GM19193 (cell line): ENCODE data around the gene AGFG2.

ENCODE experiments used
- POLR2A ChIP-seq: IDR thresholded peaks from 4 replicates; pipeline ENCODE4 v1.6.1; 2011; ENCODE audit not compliant: insufficient read depth, insufficient read length; ENCODE audit errors: extremely low read depth

AGFG2 gene

GRCh38 chr7:100586266-100587025, 47.4 kb downstream of the AGFG2 start, which contains the start of gene FBXO24:
Gene FBXO24, plus strand, starts transcription at chr7:100586328. Its CDS starts 298 bp downstream, at chr7:100586626.
- peak; percentile 46 for TF ChIP-seq POLR2A

DNA sequence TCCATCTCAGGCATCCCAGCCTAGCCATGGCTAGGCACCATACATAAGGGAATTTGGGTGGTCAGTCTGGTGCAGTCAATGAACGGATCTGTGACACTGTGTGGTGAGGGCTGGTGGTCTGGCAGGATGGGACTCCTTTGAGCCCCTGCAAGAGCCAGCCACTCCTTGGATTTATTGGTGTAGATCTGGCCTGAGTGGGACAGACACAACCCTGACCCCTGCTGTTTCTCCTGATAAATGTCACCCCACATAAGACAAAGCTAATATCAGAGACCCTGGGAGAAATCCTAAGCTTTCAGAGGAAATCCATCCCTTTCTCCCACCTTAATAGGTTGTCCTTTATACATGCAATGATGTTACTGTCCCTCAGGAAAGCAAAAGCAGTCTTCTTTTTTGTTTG, 49.4 kb downstream of the AGFG2 start:
- no peak for TF ChIP-seq POLR2A

- TF ChIP-seq POLR2A, result no peak
Measured at GRCh38 chr7:100589341-100589947, 50.4 kb downstream of the AGFG2 start.

DNA sequence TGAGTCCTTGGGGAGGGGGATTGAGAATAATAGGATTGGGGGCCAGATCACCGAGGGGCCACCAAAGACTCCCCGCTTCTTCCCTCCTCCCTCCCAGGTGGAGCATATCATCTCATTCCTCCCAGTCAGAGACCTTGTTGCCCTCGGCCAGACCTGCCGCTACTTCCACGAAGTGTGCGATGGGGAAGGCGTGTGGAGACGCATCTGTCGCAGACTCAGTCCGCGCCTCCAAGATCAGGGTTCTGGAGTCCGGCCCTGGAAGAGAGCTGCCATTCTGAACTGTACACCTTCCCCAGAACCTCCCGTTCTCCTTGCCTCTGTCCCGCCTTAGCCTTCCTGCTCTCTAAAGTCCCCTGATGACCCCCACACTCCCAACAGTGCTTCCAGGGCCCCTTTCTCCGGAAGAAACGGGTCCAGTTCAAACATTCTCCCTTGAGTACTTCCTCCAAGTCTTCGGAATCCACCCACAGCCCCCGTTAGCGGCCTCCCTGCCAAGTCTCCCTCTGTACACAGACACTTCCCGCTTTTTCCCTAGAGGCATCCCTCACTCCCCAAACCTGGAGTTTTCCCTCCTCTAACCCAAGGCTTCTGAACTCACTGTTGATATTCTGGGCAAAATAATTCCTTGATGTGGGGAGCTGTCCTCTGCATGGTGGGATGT, 51.2 kb downstream of the AGFG2 start:
- TF ChIP-seq POLR2A, result no peak

- no peak for TF ChIP-seq POLR2A
Measured at GRCh38 chr7:100591596-100591995, 52.6 kb downstream of the AGFG2 start.

- no peak for TF ChIP-seq POLR2A
Measured at GRCh38 chr7:100595188-100595587, 56.2 kb downstream of the AGFG2 start.

- no peak for TF ChIP-seq POLR2A
Measured at GRCh38 chr7:100598425-100598824, 59.4 kb downstream of the AGFG2 start.

GRCh38 chr7:100599911-100600729, 61.1 kb downstream of the AGFG2 start:
- TF ChIP-seq POLR2A, result no peak

GRCh38 chr7:100600730-100601038, 61.7 kb downstream of the AGFG2 start:
- no peak for TF ChIP-seq POLR2A

DNA sequence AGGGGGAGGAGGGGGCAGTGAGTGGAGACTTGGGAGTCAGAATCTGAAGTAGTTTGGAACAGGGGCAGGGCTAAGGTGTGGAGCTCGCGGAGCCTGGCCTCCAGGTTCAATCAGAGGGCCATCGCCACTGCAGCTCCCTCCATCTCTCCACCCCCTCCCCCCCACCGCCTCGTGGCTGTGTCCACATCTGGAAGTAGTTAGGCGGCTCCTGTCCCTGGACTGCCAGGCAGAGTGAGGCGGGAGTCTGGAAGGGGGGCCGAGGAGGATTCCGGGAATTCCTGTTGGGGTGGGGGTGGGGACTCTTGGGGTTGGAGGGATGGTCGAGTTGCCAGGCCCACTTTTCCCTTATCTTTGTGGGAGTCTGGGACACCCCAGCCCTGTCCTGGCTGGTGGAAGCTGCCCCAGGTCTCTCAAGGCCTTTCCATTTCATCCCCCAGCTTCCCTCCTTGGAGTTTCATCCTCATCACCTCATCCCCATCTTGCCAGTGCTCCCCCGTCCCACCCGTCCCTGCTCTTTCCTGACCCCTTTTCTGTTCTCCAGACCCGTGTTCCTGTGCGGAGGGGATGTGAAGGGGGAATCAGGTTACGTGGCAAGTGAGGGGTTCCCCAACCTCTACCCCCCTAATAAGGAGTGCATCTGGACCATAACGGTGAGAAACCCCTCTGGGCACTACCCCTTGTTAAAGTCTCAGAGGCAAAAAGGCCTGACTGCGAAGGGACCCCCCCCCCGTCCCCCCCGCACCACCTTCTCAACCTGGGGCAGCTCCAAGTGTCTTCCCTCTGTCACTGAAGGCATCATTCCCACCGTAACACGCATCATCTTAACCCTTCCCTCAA, 64.1 kb downstream of the AGFG2 start:
- no peak for TF ChIP-seq POLR2A

GRCh38 chr7:100603726-100604027, 64.7 kb downstream of the AGFG2 start:
- no peak for TF ChIP-seq POLR2A

DNA sequence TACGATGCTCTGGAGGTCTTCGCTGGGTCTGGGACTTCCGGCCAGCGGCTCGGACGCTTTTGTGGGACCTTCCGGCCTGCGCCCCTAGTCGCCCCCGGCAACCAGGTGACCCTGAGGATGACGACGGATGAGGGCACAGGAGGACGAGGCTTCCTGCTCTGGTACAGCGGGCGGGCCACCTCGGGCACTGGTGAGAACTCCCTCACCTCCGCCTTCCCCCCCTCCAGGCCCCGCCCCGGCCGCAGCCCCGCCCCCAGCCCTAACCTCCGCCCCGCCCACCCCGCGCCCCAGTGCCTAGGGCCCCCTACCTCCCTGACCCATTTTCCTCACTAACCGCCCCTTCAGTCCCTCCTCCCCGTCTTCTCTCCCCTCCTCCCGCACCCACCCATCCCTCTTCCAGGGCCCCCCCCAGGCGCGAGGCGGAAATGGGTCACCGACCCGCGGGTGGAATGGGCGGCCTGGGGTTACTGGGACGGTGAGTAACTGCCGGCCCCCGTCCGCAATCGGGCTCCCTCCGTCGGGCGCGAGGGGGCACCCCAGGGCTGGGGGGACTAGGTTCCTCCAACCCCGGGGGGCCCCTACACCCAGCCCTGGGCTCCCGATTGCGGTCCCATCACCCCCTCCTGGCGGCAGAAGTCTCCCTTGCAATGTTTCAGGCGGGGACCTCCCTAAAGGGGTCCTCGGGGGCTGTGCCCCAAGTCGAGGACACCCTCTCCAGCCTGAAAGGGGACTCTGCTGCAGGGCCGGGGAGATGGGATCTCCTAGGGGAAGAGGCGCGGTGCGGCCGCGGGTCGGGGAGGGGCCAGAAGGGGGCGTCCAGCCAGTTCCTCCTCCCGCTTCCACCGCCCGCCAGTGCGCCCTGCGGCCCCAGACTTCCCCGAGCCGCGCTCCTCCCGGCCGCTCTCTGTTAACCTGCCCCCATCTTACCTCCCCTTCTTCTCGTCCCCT, 65.3 kb downstream of the AGFG2 start:
- no peak for TF ChIP-seq POLR2A
